ENCODE results near the gene GEMIN8.

The GEMIN8 gene

DNA sequence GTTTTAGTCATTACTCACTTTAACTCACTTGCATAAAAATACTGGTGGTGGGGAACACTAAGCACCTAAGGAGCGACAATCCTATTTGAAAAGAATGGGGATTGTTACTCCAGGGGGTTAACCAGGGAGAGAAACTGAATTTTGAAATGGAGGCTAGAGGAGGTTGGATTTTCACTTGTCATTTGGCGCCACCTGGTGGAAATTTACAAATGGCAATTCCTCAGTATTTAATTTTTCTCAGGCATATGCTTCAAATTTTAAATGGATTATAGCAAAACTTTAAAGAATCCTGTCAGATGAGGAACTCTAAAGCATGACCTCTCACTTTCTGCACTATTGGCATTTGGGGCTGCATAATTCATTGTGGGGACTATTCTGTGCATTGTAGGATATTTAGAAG, 2.7 kb upstream of the GEMIN8 start:
- no peaks in the 10 kb centered on the region for H3K9me3 ChIP-seq (ENCODE audit: control insufficient read depth, insufficient read depth, low read length)
- H3F3A ChIP-seq (ENCODE audit: control insufficient read depth, insufficient read depth), result peaks cover 1% of the 10 kb centered on the region; the same call in 1 of the 2 replicates
- H3K4me2 ChIP-seq (ENCODE audit: low read length), result peak overlapping the region; percentile 14
- no peaks in the 10 kb centered on the region for H3K36me3 ChIP-seq (ENCODE audit: control insufficient read depth, low read length)
- H3K79me2 ChIP-seq (ENCODE audit: control insufficient read depth, low read length), result peaks cover 20% of the 10 kb centered on the region
- no peak for TF ChIP-seq EZH2phosphoT487 (IDR thresholded peaks at IDR 0.05; ENCODE audit: borderline replicate concordance, low read length)
- TF ChIP-seq, protein P1, sequence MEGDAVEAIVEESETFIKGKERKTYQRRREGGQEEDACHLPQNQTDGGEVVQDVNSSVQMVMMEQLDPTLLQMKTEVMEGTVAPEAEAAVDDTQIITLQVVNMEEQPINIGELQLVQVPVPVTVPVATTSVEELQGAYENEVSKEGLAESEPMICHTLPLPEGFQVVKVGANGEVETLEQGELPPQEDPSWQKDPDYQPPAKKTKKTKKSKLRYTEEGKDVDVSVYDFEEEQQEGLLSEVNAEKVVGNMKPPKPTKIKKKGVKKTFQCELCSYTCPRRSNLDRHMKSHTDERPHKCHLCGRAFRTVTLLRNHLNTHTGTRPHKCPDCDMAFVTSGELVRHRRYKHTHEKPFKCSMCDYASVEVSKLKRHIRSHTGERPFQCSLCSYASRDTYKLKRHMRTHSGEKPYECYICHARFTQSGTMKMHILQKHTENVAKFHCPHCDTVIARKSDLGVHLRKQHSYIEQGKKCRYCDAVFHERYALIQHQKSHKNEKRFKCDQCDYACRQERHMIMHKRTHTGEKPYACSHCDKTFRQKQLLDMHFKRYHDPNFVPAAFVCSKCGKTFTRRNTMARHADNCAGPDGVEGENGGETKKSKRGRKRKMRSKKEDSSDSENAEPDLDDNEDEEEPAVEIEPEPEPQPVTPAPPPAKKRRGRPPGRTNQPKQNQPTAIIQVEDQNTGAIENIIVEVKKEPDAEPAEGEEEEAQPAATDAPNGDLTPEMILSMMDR (IDR thresholded peaks at IDR 0.05; ENCODE audit: low read depth, low read length, poor library complexity, severe bottlenecking), result peak; percentile 58
- H3K9me2 ChIP-seq (replicated peaks; ENCODE audit: control insufficient read depth, low read length), result no peaks in the 10 kb centered on the region
- H4K20me1 ChIP-seq (ENCODE audit: control insufficient read depth, insufficient read depth, low read depth, low read length), result no peaks in the 10 kb centered on the region
- no peak overlapping the region for H3K4me3 ChIP-seq (ENCODE audit: low read length)
- no peak overlapping the region for H3K27ac ChIP-seq (ENCODE audit: low read depth, low read length)
- peaks cover 29% of the 10 kb centered on the region for H3K4me1 ChIP-seq (ENCODE audit: control insufficient read depth, low read length)
- no peaks in the 10 kb centered on the region for H3K27me3 ChIP-seq (ENCODE audit: control insufficient read depth, low read length)

DNA sequence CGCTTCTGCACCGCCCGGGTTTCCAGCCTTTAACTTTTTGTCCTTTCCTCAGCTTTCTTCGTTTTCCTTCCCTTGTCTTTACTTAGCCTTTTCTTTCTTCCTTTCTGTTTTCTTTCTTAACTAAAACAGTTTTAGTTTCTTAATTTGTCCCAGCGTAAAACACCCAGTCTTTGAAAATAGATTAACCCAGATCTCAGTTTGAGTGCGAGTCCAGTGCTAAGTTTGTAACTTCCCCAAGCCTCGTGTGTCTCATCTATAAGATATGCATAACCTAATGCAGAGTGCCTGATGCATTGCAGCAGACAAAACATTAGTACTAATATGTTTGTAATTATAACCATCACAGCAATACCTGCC, 460 bp upstream of the GEMIN8 start:
- peaks cover 4% of the 10 kb centered on the region; the same call in 1 of the 2 replicates for H3F3A ChIP-seq (ENCODE audit: control insufficient read depth, insufficient read depth)
- H3K9me2 ChIP-seq (replicated peaks; ENCODE audit: control insufficient read depth, low read length), result no peaks in the 10 kb centered on the region
- peak overlapping the region; percentile 90 for H3K4me3 ChIP-seq (ENCODE audit: low read length)
- no peaks in the 10 kb centered on the region for H3K9me3 ChIP-seq (ENCODE audit: control insufficient read depth, insufficient read depth, low read length)
- TF ChIP-seq EZH2phosphoT487 (IDR thresholded peaks at IDR 0.05; ENCODE audit: borderline replicate concordance, low read length), result no peak
- TF ChIP-seq, protein P1 (IDR thresholded peaks at IDR 0.05; ENCODE audit: low read depth, low read length, poor library complexity, severe bottlenecking), result no peak
- no peaks in the 10 kb centered on the region for H3K27me3 ChIP-seq (ENCODE audit: control insufficient read depth, low read length)
- H3K4me1 ChIP-seq (ENCODE audit: control insufficient read depth, low read length), result peaks cover 46% of the 10 kb centered on the region
- H3K79me2 ChIP-seq (ENCODE audit: control insufficient read depth, low read length), result peaks cover 41% of the 10 kb centered on the region
- peaks cover 9% of the 10 kb centered on the region for H3K36me3 ChIP-seq (ENCODE audit: control insufficient read depth, low read length)
- H4K20me1 ChIP-seq (ENCODE audit: control insufficient read depth, insufficient read depth, low read depth, low read length), result no peaks in the 10 kb centered on the region
- peak overlapping the region; percentile 69 for H3K4me2 ChIP-seq (ENCODE audit: low read length)
- peak overlapping the region; percentile 68 for H3K27ac ChIP-seq (ENCODE audit: low read depth, low read length)

DNA sequence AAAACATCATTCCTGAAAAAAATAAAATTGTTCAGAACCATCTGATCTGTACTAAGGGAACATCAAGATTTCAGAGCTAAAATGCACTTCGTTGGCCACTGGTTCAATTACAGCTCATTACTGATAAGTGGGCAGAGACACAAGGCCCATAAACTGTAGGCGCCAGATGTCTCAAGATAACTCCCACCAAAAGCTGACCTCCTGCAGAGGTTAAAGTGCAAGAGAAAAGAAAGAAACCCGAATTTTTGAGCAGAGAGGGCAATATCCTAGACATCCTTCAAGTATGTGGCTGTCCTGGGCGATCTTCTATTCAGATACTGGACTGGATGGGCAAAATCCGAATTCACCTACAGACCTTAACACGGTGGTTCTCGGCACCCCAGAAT, 660 bp downstream of the GEMIN8 start:
- no peaks in the 10 kb centered on the region for H4K20me1 ChIP-seq (ENCODE audit: control insufficient read depth, insufficient read depth, low read depth, low read length)
- H3K79me2 ChIP-seq (ENCODE audit: control insufficient read depth, low read length), result peaks cover 50% of the 10 kb centered on the region
- H3K4me1 ChIP-seq (ENCODE audit: control insufficient read depth, low read length), result peaks cover 46% of the 10 kb centered on the region
- TF ChIP-seq, protein P1 (IDR thresholded peaks at IDR 0.05; ENCODE audit: low read depth, low read length, poor library complexity, severe bottlenecking), result no peak
- TF ChIP-seq EZH2phosphoT487 (IDR thresholded peaks at IDR 0.05; ENCODE audit: borderline replicate concordance, low read length), result no peak
- H3F3A ChIP-seq (ENCODE audit: control insufficient read depth, insufficient read depth), result peaks cover 4% of the 10 kb centered on the region; the same call in 1 of the 2 replicates
- no peaks in the 10 kb centered on the region for H3K9me3 ChIP-seq (ENCODE audit: control insufficient read depth, insufficient read depth, low read length)
- H3K4me3 ChIP-seq (ENCODE audit: low read length), result peak overlapping the region; percentile 90
- H3K27me3 ChIP-seq (ENCODE audit: control insufficient read depth, low read length), result no peaks in the 10 kb centered on the region
- H3K9me2 ChIP-seq (replicated peaks; ENCODE audit: control insufficient read depth, low read length), result no peaks in the 10 kb centered on the region
- peak overlapping the region; percentile 68 for H3K27ac ChIP-seq (ENCODE audit: low read depth, low read length)
- H3K4me2 ChIP-seq (ENCODE audit: low read length), result peak overlapping the region; percentile 79
- peaks cover 13% of the 10 kb centered on the region for H3K36me3 ChIP-seq (ENCODE audit: control insufficient read depth, low read length)

Measured in DOHH2 (cell line).